GM12872 (cell line): ENCODE data around the gene CHRM4.

Source experiments
- CTCF ChIP-seq: IDR thresholded peaks from 3 replicates; pipeline ENCODE4 v1.5.1; 2011; ENCODE audit warnings: low read depth, mild to moderate bottlenecking, low read length, moderate library complexity; ENCODE audit not compliant: insufficient read depth

CHRM4 gene

GRCh38 chr11:46339816-46340215, 51.8 kb downstream of the CHRM4 start:
- no peak for TF ChIP-seq CTCF

- no peak for TF ChIP-seq CTCF
These were observed 52.4 kb downstream of the CHRM4 start for GRCh38 chr11:46338988-46339666.

GRCh38 chr11:46338636-46338987, 53.0 kb downstream of the CHRM4 start:
- no peak for TF ChIP-seq CTCF

DNA sequence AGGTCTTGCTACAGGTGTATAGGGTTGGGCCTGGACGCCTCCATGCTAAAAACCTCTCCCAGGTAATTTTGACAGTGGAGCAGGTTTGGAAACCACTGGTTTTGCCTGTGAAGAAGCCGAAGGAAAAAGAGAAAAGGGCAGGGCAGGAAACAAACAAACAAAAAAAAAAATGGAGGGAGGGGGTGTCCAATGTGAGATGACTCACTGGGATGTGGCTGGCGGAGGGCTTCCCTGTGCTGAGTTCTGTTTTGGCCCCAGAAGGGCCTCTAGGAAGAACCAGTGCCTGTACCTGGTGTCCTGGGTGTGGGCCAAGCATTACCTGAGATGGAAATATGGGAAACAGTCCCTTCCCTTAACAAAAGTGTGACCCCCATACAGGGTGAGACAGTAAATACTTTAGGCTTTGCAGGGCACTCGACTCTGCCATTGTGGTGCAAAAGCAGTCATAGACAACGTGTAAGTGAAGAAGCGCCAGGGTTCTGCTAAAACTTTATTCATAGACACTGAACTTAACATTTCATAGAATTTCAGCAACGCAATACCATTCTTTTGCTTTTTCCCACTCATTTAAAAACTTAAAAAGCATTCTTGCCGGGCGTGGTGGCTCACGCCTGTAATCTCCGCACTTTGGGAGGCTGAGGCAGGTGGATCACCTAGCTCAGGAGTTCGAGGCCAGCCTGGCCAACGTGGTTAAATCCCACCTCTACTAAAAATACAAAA, 53.8 kb downstream of the CHRM4 start:
- no peak for TF ChIP-seq CTCF

DNA sequence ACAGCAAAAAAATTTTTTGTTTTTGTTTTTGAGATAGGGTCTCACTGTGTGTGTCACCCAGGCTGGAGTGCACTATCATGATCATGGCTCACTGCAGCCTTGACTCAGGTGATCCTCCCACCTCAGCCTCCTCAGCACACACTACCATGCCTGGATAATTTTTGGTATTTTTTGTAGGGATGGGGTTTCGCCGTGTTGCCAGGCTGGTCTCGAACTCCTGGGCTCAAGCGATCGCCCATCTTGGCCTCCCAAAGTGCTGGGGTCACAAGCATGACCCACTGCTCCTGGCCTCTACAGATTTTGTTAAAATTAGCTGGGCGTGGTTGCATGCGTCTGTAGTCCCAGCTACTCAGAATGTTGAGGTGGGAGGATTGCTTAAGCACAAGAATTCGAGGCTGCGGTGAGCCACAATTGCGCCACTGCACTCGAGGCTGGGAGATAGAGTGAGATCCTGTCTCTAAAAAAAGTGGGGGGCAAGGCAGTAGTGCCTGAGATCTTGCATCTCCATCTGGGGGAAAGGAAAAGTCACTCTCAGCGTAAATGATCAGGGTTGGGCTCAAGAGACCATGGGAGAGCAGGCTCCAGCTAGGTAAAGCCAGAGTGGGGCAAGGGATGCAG, 54.9 kb downstream of the CHRM4 start:
- TF ChIP-seq CTCF = no peak

DNA sequence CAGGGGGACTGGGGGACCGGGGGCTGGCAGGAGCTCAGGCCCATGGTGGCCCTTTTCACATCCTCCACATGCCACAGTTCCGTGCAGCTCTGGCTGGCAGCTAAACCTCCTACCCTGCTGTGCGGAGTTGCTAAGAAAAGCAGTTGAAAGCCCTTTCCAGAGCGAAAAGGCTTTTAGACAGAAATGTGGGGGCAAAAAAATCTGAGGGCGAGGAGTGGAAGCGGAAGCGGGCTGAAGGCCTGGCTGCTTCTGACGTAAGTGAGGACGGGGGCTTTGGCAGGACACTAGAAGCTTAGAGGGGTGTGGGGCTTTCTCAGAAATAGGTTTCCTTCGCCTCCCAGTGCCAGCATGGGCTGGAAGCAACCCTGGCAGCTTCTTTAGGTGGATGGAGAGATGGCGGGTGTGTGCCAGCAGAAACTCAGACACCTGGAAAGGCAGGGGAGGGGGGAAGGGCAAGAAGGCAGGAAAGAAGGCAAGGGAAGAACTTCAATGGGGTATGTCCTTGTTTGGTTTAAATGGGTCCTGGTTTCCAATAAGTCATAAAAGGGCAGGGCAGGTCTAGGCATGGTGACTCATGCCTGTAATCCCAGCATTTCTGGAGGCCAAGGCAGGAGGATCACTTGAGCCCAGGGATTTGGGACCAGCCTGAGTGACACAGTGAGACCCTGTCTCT, 55.5 kb downstream of the CHRM4 start:
- no peak for TF ChIP-seq CTCF

DNA sequence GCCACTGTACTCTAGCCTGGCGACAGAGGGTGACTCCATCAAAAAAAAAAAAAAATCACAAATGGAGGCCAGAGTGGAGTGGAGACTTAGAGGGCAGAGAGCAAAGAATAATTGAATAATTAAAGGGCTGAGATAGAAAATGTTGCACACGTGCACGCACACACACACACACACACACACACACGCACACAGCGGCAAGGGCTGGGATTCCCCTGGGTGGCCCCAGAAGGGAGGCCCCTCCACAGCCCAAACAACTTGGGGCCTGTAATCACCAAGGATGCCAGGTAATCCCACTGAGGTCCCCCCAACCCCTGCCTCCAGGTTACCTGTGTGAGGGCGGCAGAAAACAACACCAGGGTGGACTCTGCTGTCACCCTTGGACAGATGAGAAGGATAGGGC, 56.3 kb downstream of the CHRM4 start:
- TF ChIP-seq CTCF = no peak
